HG03571 (cell line): ENCODE results near the gene ETV3L.
"Not testable (repeated sequence)": the region's sequence is repeated elsewhere in the genome, so short reads cannot be mapped to it uniquely, and the experiment has no call there.

ENCODE experiments used
- ATAC-seq: cut with Tn5 transposase; IDR thresholded peaks from one replicate; pipeline ENCODE4 v1.9.1; 2021; ENCODE audit not compliant: unreplicated experiment

Gene ETV3L

DNA sequence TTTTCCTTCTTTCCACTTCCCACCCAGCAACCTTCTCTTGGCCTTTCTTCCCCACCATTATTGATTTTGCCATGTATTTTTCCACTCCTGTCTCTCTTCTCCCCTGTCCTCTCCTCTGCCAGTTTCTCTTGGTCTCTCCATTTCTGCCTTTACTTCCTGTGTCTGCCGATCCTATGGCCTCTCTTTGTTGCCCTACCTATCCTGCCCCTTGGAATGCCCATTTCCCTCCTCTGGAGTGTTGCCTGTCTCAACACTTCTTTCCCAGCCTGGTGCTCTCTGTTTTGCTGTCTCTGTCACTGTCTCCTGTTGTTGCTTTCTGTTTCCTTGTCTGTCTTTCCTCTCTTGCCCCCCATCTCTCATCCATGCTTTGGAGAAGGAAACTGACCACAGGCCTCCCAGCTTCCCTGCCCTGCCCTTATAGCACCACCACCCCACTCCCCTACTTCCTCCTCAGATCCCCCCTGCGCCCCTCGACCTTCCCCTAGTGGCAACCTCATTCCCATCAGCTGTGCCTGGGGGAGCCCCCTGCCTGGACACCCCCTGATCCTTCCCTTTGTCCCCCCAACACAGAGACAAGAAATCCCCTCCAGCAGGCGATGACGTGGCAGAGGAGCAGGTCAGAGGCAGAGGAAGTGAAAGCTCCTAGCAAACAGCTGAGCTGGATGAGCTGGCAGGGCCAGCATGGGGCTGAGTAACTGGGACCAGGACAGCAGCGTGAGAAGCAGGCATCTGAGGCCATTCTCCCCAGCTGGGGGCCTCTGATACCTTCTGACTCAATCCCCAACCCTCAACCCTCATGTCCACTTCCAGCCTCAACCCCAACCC lies 6.6 kb upstream of the ETV3L start:
- peak; percentile 78 for ATAC-seq

GRCh38 chr1:157105298-157105987 lies 5.8 kb upstream of the ETV3L start:
- ATAC-seq: no peak

- no peak for ATAC-seq
Observed at GRCh38 chr1:157104598-157105293, 5.1 kb upstream of the ETV3L start.

GRCh38 chr1:157103268-157103667 lies 3.7 kb upstream of the ETV3L start:
- ATAC-seq: no peak

DNA sequence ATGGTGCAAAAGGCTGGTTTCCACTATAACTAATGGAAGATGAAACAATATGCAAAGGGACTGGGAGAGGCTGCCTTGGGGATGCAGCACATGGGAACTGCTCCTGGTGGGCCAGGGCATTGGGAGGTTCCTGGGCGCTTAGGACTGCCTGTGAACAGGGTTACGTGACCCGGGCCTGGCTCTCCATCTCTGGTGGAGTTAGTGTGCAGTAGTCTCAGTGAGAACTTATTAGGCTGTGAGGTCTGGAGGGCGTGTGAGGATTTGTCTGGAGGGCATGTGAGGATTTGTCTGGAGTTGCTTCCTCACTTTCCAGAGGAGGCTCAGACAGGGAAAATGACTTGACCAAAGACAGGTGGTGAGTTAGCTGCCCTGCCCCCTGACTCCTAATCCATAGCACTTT lies 1.5 kb upstream of the ETV3L start:
- no peak for ATAC-seq

DNA sequence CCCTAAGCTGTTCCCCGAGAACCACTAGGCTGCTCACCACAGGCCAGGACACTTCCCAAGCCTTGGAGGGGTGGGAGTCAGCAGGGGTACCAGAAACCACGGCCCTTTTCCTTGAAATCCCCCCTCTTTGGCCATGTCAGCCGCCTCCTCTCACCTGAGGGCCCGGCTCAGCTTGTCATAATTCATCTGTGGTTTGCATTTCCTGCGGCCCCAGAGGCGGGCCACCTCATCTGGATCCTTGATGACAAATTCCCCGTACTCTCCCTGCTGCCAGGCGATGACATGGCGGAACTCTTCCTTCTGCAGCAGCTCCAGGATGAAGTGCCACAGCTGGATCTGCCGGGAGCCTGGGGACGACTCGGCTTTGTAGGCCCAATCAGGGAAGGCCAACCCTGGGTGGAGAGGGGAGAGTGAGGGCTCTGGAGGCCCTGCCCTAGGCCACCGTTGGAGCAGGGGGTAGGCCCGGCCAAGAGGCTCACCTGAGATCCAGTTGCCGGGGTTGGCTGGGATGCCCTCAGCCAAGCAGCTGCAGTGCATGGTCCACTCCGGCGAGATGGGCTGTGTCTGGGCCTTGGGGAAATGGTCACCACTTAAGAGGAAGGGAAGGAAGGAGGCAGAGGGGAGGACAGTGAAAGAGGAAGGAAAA lies 498 bp downstream of the ETV3L start:
- not testable (repeated sequence) for ATAC-seq

DNA sequence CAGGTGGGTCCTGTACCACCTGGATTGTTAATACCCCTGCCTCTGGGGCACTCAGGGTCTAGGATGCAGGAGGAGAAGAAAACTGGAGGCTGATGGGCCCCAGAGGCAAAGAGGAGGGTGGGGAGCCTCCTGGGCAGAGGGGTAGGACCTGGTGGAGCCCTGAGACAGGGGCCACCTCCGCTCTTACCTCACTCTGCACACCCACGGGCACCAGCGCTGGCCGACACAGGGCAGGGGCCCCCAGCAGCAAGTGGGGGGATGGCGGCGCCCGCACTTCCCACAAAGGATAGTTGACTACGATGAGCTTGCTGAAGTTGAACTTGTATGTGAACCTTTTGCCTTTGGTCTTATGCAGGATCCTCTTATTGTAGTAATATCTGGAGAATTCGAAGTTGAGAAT lies 1.1 kb downstream of the ETV3L start:
- ATAC-seq: no peak

DNA sequence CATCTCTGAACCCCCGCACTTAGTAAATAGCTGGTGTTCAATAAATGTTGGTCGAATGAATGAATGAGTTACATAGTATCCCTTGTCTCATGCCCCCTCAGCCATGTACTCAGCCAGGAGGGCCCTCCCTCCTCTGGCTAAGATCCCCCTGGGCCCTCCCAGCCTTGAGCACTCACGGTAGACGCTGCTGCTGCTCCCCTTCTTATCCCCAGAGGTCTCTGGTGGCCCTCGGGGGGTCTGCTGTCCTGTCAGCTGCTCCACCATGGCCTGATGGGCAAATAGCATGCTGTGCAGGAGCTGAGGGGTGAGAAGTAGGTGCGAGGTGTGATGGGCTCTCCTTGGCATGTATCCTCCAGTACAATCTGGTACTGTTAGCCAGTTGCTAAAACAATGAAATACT lies 1.9 kb downstream of the ETV3L start:
- no peak for ATAC-seq

- no peak for ATAC-seq
Observed at GRCh38 chr1:157096881-157097280, 2.7 kb downstream of the ETV3L start.

GRCh38 chr1:157095551-157095950 lies 4.1 kb downstream of the ETV3L start:
- no peak for ATAC-seq

- no peak for ATAC-seq
Observed at GRCh38 chr1:157095091-157095490, 4.5 kb downstream of the ETV3L start.

DNA sequence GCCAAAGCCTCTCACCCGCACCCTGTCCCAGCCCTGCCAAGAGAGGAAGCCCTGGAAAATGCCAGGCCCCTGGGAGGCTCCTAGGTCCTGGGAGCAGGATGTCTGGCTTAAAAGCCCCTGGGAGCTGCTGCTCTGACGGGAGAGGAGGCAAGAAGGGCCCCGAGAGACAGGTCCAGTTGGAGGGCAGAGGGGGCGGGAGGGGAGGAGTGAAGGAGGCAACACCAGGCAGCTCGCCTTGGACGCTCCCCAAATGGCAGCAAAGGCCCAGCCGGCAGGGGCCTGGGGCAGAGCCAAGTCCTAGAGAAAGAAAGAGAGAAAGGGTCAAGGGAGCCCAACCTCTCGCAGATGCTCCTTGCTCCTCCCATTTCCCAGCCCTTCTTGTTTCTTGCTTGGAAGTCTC lies 6.8 kb downstream of the ETV3L start:
- no peak for ATAC-seq

- no peak for ATAC-seq
Observed at GRCh38 chr1:157091668-157092273, 7.8 kb downstream of the ETV3L start.

- ATAC-seq: no peak
Observed at GRCh38 chr1:157091186-157091585, 8.4 kb downstream of the ETV3L start.

DNA sequence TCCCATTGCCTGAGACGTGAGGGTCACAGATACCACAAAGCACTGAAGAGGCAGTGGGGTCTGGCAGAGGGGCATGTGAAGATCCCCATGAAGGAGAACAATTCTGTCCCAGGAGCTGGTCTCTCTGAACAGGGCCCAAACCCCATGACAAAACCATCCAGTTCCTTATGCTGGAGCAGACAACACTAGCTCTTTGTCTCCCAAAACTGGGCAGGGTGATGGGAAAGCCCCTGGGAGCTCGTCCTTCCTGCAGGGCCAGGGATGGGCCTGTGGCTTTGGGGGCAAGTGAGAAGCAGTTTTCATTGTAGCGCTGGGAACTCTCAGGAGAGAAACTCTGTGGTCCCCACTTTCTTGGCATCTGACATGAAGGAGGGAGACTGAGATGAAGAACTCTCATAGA lies 8.8 kb downstream of the ETV3L start:
- ATAC-seq: no peak

- ATAC-seq: no peak
Observed at GRCh38 chr1:157090196-157090647, 9.4 kb downstream of the ETV3L start.

DNA sequence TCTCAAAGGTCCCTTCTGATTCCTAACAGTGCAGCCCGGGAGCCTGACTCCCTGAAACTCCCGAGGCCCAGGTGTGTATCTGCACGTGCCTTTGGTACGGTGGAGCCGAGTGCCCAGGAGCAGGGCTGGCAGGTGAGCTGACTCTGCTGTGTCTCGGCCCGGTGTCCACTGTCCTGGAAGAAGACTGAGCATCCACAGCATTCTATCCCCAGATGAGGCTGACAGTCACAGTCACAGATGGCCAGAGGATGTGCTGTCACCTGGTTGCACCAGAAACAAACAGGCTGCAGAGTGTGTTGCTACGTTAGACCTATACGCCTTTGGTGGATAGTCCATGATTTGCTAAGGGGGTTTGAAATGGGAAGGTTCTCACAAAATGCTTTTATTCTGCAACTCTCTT lies 9.8 kb downstream of the ETV3L start:
- ATAC-seq: no peak

- ATAC-seq: no peak
Observed at GRCh38 chr1:157088607-157089006, 11.0 kb downstream of the ETV3L start.

- no peak for ATAC-seq
Observed at GRCh38 chr1:157087030-157087429, 12.6 kb downstream of the ETV3L start.

GRCh38 chr1:157086299-157086698 lies 13.3 kb downstream of the ETV3L start:
- no peak for ATAC-seq

GRCh38 chr1:157085421-157085820 lies 14.2 kb downstream of the ETV3L start:
- no peak for ATAC-seq
